IPS-NIHi7 (cell line): ENCODE data around the gene ANKRD36C.
"Not testable (repeated sequence)": the region's sequence is repeated elsewhere in the genome, so short reads cannot be mapped to it uniquely, and the experiment has no call there.

Experiments
- DNase-seq: peaks from one replicate; pipeline ENCODE4 v3.0.0; 2012; ENCODE audit warnings: mixed read lengths; ENCODE audit errors: extremely low spot score

ANKRD36C gene

DNA sequence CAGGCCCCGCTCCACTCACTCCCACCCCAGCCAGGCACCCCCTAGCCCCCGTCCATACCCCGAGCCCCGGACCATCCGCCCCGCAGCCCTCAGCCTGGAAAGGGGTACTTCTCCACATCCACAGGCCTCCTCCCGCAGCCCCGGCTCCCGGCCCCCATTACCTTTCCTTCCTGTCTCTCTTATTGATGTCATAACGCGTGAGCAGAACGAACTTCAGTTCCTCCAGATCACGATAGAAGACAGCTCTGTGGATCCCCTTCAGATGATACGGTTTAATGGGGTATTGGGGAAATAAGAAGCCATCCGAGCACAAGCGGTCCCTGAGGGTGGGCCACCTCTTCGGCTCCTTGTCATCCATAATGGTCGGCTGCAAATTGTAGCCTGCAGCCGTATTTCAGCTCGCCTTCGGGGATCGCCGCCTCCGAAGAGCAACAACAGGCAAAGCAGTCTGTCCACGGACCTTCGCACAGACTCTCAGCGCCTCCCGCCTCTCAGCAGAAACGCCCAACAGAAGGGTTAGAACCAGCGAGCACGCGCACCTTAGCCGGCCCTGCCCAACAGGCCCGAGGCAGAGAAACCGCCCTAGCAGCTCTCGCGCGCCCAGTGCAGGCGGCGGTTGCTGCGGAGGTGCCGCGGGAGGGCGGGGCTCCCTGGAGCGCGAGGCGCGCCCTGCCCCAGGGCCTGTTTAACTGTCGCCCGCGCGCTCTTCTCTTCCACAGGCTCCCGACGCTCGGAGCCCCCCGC, at the start of gene ANKRD36C:
Gene ANKRD36C (minus strand): TSS at position 474 of the 744 bp plus-strand sequence. CDS start 116 bp downstream, at position 358.
- DNase-seq: not testable (repeated sequence)

DNA sequence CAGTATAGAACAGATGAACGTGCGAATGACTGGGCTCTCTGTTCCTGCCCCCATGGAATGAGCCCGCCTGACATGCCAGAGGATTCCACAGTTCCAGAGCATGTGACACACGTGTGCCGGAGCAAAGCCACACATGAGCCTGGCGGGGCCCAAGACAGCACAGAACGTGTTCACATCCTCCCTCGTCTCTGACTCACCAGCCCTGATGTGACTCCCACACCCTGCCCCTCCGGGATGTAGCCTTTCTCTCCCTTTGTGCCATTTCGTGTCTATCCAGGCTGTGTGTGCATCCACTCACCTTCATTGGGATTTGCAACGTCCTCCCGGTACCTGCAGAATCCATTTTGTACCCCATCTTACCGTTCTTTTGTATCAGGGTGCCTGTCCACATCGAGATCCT, 43.9 kb upstream of the ANKRD36C start:
- not testable (repeated sequence) for DNase-seq

DNA sequence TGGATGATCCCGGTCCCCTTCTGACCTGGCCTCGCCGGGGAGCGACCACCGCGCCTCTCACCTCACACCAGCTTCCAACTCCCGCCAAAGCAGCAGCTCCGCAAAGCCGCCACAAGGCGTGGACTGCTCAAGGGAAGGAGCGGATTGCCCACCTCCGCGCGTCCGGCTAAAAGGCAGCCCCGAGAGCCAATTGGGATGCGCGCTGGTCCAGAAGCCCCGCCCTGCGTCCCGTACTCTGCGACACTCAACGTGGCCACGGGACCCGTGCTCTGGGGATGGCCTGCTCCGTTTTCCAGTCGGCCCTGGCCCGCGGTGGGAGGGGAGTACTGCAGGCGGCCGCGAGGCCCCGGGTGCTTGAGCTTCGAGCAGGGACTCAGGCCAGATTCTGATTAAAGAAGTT, 43.2 kb upstream of the ANKRD36C start, which contains the start of gene GPAT2:
Gene GPAT2 (minus strand): TSS at position 125 of the 400 bp plus-strand sequence. CDS start 2,557 bp downstream, outside the sequence.
- not testable (repeated sequence) for DNase-seq

DNA sequence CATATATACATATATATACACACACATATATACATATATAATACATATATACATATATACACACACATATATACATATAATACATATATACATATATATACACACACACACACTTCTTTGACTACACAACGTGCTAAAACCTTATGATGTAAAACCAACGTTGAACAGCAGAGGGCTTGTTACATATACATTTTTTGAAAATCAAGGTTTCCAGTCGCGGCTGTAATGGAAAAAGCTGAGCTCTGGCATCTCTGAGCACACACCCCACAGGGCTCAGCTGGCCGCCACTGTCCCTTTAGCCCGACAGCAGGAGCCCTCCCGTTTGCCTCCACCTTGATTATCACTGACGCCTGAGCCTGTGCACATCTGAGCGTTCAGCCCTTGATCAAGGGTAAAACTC, 42.4 kb upstream of the ANKRD36C start:
- not testable (repeated sequence) for DNase-seq

DNA sequence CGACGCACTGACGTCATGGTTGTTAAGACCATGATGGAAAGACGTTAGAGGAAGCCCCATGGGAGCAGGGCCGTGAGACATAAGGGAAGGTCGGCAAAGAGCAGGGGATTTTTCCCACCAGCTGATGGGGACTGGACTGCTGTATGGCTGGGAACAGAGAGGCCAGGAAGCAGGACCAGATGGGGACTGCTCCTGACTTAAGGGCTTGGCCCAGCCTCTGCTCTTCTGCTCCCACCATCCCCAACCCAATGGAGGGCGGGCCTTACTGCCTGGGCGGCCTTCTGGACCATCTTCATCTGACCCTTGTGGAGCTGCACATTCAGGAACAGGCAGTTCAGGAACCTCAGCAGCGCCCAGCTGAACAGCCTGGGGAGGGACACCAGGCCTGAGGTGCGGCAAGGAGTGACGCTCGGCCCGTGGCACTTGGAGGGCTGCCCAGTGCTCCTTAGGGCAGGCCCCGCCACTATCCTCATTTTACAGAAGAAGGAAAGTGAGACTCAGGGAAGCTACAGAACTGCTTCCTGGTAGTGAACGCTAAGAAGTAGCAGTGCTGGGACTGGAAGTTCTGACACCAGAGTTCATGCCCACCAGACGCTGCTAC, 36.2 kb upstream of the ANKRD36C start:
- DNase-seq: not testable (repeated sequence)

DNA sequence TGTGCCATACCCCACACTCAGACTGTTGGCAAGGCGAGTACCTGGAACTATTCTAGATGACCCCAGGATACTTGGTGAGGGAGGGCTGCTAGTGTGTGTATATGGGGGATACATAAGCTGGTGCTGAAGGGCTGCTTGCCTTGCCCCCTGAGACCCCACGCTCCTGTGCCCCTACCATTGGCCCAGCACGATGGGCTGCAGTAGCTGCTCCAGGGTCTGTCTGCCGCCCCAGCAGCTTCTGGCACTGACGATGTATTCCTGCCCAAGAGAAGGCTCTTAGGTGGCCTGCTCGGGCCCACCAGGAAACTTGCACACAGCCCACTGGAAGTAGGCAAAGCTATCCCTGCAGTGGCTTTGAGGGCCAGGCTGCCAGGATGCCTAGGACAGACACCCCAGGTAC, 34.1 kb upstream of the ANKRD36C start:
- not testable (repeated sequence) for DNase-seq

DNA sequence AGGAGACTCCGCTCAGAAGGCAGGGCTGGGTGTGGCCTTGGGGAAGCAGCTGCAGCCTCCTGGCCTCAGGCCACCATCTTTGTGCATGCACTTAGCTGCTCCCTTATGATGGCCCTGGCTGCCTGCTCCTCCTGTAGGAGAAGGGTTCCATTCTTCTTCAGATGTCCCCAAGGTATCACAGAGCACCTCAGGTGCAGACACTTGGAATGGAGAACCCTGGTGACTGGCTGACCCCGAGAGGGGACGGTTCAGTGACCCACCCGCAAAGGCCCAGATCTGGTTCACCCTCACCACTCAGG, 33.5 kb upstream of the ANKRD36C start:
- no peak for DNase-seq

DNA sequence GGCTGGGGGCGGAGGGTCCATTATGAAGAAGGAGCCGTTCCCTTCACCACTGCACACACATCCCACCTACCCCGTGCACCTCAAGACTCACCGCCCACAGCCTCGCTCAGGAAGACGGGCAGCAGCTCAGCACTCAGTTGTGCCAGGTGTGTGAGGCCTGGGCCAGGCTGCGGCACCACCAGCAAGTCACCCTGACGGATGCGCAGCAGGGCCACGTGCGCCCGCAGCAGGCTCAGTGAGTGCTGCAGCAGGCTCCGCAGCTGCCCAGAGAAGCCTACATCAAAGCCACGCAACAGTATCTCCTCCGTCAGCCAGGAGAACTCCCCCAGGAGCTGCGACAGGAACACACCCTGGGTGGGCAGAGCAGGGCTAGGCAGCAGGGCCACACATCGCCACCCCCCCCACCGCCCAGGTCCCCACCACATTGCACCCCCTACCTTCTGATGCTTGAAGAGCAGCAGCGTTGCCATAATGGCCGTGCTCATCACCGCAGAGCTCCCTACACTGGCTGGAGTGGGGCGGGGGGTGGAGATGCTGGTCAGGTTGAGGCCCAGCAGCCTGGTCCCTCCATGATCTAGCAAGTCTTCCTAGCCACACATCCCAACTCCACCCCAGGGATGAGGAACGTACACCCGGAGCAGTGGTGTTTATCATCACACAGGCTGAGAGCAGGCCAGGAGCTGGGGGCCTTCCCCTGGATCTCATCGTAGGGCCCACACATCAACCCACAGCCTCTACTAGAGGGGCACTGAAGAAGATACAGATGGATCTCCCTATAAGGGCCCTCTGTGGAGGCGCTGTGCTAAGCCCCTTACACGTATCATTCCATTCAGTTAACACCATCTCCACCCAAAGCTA, 32.9 kb upstream of the ANKRD36C start:
- peak; percentile 7 for DNase-seq

DNA sequence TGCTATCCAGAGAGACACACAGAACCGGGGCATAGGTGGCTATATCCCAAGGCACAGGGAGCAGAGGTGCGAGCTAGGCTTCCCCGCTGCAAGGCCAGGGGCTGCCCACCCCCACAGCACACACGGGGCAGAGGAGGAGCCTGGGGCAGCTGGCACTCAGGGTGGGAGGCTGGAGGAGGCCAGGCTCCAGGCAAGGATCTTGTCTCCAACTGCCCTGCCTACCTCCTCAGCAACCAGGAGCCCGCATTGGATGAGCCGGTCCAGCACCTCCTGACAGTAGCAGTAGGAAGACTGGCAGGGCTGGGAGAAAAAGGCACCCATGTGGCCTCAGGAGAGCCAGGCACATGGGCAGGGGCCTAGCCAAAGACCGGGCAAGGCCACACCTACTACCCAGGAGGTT, 32.1 kb upstream of the ANKRD36C start:
- DNase-seq: not testable (repeated sequence)

DNA sequence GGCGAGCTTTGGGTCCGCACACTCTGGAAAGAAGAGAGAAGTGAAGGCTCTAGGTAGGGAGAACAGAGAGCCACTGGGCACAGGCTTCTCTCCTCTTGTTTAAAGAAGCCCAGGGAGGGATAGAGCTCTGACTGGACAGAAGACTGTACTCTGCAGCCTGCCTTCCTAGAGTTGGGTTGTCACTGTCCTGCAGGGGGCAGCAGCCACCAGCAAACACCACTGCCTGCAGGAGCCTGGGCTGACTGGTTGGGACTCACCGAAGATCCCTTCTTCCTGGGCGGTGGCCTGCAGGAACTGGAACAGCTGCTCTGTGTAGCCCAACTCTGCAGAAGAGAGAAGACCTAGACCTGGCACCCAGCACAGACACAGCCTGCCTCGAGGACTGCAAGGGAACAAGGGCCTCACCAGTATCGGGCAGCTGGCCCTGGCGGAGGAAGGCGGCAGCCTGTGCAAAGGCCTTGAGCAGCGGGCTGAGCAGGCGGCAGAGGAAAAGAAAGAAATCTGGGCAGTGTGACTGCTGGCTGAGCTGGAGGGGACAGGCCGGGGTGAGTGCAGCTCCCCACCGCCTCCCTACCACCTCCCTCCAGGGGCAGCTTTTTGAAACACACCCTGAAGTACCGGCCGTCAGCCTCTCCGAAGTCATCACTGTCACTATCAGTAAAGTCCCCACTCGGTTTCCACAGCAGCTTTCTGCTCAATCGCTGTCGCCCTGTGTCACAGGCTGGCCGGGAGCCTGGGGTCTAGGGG, 31.2 kb upstream of the ANKRD36C start:
- peak; percentile 73 for DNase-seq

DNA sequence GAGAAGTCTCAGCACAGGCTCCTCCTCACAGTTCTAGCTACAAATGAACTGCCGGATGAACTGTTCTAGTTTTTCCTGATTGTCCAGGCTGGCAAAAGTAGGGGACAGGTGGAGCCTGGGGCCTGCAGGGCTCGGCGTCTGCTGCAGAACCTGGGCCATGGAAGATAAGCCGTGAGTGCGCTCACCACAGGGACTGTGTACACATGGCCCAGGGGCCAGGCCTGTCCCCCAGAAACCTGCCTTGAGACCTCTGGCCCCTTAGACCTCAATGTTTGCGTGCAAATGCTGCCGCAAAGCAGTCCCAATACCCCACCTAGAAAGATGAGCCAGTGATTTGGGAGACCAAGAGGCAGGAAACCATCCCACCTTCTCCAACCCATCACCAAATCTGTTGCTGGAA, 30.5 kb upstream of the ANKRD36C start:
- not testable (repeated sequence) for DNase-seq

DNA sequence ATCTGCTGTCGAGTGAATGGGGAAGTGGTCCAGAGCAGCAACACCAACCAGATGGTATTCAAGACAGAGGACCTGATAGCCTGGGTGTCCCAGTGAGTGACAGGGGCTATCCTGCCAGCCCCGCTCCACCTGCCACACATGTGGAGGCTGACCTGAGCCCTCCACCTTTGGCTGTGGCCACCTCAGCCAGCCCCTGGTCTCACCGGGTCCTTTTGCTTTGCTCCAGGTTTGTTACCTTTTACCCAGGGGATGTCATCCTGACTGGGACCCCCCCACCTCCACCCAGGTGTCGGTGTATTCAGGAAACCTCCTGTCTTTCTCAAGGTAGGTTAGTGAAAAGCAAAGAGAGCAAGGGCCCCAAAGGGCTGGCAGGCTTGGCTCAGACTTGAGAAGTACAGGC, 29.5 kb upstream of the ANKRD36C start:
- not testable (repeated sequence) for DNase-seq

DNA sequence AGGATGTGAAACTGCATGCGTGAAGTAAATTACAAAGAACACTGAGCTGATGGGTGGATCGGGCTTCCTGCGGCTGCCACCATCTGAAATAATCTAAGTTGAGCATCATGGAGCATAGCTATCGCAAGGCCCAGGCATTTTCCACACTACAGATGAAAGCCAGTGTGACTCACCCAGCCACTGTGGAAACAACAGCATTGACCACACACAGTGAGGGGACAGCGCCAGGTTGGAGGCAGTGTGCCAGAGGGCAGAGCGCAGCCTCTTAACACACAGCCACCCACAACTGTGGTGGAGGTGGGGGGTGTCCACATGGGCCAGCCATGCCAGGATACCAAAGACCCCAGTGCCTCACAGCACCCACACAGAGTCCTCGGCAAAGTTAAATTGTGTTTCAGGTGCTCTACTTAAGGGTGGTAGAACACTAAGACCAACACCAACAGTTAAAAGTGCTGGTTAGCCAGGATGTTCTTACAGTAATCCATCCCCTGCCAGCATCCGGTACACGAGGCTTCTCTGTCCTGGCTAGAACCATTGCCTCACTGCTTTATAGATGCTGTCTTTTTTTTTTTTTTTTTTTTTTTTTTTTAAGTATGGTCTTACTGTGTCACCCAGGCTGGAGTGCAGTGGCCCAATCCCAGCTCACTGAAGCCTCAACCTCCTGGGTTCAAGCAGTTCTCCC, 28.4 kb upstream of the ANKRD36C start:
- not testable (repeated sequence) for DNase-seq

DNA sequence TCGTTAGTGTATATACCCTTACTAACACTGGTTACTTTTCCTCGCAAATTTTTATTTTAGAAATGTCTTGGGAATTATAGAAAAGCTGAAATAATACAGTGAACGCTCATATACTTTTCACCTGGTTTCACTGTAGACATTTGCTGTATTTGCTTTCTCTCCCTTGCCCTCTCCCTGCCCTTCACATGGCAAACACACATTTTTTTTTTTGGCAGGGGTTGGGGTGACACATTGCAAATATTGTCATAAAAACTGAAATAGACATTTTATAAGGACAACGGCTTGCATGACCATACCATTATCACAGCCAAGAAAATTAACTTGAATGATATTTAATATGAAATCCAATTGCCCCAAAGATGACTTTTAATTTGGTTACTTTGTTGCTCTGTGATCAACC, 24.7 kb upstream of the ANKRD36C start:
- not testable (repeated sequence) for DNase-seq

DNA sequence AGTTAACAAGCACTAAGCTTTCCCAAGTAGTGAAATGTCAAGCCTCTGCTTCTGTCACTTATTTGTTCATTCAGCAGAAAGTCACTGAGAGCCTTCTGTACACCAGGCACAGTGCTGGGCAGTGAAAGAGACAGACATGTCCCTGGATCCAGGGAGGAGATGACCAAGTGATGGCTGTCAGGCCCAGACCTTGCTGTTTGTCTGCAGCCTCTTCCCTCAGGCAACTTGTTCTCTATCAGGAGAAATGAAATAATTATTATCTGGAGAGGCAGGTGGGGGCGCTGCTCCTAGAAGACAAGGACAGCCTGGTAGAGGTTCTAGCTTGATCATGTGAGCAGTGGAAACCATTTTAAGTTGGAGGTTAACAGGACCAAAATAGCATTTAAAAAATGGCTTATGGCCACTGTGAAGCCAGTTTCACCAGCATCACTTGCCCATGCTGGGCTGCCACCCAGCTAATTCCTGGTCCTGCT, 21.2 kb upstream of the ANKRD36C start:
- DNase-seq: not testable (repeated sequence)

DNA sequence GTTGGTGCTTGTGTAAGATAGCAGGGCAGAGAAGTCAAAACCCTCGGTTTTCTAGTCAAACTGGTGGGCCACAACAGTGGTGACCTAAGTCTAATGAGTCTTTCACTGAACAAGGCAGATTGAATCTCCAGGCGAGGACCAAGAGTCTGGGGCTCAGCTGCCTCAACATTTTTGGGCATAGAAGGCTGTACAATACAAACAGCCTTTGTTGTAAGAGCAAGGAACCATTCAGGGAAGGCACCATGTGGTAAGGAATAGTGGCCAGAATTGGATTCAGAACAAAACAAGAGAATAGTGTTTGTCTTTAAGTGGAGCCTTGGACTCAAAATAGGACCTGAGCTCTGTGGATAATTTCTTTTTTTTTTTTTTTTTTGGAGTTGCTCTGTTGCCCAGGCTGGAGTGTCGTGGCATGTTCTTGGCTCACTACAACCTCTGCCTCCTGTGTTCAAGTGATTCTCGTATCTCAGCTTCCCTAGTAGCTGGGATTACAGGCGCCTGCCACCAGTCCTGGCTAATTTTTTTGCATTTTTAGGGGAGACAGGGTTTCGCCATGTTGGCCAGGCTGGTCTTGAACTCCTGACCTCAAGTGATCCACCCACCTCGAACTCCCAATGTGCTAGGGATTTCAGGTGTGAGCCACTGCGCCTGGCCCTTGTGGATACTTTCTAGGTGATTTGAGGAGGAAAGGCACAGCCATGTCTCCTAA, 20.6 kb upstream of the ANKRD36C start:
- not testable (repeated sequence) for DNase-seq

DNA sequence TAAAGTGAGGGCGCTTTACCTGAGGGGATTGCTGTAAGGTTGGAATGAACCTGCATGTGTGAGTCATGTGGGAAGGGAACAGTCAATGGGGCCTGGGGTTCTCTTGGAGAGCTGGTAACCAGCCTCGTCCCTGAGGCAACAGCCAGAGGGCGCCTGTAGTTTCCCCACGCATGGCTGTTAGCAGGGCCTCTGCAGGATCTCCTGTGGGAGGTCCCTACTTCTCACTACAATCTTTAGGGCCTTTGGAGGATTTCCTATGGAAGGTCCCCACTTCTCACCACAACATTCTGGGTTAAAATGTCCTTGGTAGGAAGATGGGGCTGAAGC, 19.5 kb upstream of the ANKRD36C start:
- not testable (repeated sequence) for DNase-seq

DNA sequence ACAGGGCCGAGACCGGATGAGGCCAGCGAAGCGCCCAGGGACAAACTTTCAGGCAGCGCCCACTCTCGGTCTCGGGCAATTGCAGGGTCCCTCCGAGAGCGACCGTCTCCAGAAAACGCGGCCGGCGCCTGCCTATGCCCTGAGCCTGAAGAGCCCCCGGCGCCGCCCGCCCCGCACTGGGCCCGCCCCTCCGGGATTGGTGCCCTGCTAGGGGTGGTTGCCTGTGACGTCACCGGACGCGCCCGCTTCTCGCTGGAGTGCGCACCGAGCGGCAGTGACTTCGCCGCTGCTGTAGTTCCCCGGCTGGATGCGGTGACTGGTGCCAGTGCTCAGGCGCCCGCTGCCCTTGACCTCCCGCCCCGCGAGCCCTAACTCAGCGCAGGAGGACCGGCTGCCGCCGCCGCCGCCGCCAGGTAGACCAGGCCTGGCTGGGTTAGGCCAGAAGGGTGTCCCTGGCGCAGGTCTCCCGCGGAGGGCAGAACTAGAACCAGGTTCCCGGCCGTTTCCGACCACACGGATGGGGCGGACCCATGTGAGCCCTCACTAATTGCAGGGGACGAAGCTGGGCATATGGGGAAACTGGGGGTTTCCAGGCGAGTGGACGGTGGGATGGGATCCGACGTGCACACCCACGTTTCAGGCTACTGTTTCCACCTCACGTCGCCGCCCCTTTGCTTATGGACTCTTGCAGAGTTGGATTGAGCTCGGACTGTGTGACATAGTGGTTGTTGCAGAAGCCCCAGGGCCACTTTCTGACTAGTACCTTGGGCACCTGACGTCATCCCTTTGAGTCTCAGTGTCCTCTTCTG, 18.9 kb upstream of the ANKRD36C start:
- DNase-seq: peak; percentile 77

DNA sequence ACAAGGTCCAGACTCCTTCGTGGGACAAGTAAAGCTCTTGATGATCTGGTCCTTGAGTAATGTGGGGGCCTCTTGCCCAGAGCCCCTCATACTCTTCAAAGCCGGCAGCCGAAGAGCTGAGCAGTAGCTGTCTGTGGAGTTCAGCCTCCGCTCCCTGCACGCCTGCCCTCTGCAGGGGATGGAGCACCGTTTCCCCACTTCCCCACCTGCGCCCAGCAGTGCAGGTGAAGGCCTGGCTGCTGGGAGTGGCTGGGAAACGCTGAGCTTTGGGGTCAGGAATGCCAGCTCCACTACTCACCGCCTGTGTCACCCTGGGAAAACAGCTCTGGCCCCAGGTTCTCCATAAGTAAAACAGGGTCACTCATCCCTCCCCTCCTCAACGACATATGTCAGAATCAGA, 18.2 kb upstream of the ANKRD36C start:
- peak; percentile 8 for DNase-seq

DNA sequence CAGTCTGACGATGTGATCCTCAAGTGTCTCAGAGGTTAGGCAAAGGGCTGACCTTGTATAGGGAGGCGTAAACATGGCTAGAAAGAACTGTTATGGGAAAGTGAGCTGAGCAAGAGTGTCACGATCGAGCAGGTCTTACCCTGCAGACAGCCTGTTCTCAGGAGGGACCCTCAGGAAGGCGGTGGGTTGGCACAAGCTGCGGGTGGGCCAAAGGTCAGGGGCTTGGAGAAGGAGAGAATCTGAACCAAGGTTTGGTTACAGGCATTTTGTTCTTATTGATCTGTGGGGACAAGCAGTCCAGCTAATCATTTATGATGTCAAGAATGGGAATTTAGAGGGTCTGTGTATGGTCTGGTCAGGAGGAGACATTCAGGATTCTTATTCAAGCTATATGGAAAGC, 16.4 kb upstream of the ANKRD36C start:
- not testable (repeated sequence) for DNase-seq
